NCI-H2196 treated with DMSO at 0.1 percent for 48 hours (cell line): ENCODE measurements around the gene CCBE1.
A peak's percentile ranks its signal among the peaks of the same experiment; 100 is the strongest.
"Not testable (repeated sequence)": the region's sequence is repeated elsewhere in the genome, so short reads cannot be mapped to it uniquely, and the experiment has no call there.

Source experiments
- DNase-seq: peaks from one replicate; lab custom pipeline; 2025; ENCODE audit not compliant: unreplicated experiment; lab: John Stamatoyannopoulos, UW

Gene CCBE1

GRCh38 chr18:59547581-59548182 is 149.5 kb downstream of the CCBE1 start:
- no peak for DNase-seq

- no peak for DNase-seq
These were observed 151.0 kb downstream of the CCBE1 start for GRCh38 chr18:59546188-59546587.

GRCh38 chr18:59540780-59541179 is 156.4 kb downstream of the CCBE1 start:
- no peak for DNase-seq

GRCh38 chr18:59540346-59540745 is 156.9 kb downstream of the CCBE1 start:
- DNase-seq, result no peak

GRCh38 chr18:59539108-59539507 is 158.1 kb downstream of the CCBE1 start:
- DNase-seq, result no peak

GRCh38 chr18:59537579-59537978 is 159.6 kb downstream of the CCBE1 start:
- no peak for DNase-seq

GRCh38 chr18:59536166-59536565 is 161.1 kb downstream of the CCBE1 start:
- DNase-seq, result no peak

- DNase-seq, result no peak
These were observed 162.2 kb downstream of the CCBE1 start for GRCh38 chr18:59535055-59535454.

GRCh38 chr18:59528866-59529265 is 168.4 kb downstream of the CCBE1 start:
- DNase-seq, result no peak

- no peak for DNase-seq
These were observed 176.5 kb downstream of the CCBE1 start for GRCh38 chr18:59520562-59521355.

GRCh38 chr18:59518705-59519104 is 178.5 kb downstream of the CCBE1 start:
- DNase-seq, result no peak

- DNase-seq, result no peak
These were observed 179.6 kb downstream of the CCBE1 start for GRCh38 chr18:59517446-59518165.

- peak; percentile 52 for DNase-seq
These were observed 180.7 kb downstream of the CCBE1 start for GRCh38 chr18:59516356-59517155.

- DNase-seq, result not testable (repeated sequence)
These were observed 181.3 kb downstream of the CCBE1 start for GRCh38 chr18:59515956-59516355.

GRCh38 chr18:59515147-59515546 is 182.1 kb downstream of the CCBE1 start:
- DNase-seq, result no peak

- DNase-seq, result no peak
These were observed 183.0 kb downstream of the CCBE1 start for GRCh38 chr18:59514203-59514602.

- DNase-seq, result no peak
These were observed 185.0 kb downstream of the CCBE1 start for GRCh38 chr18:59512025-59512755.

GRCh38 chr18:59509481-59510442 is 187.5 kb downstream of the CCBE1 start:
- DNase-seq, result no peak

- DNase-seq, result no peak
These were observed 191.9 kb downstream of the CCBE1 start for GRCh38 chr18:59505356-59505755.
